Measurements from ENCODE around the gene SHISAL1. TPM values are rescaled to one million over a fixed set of nuclear protein-coding genes. Genes with fewer than 3 reads are reported as not detected.

The SHISAL1 gene
- total RNA-seq: not detected

- CTCF ChIA-PET: interaction anchor here (0.6 kb wide), 1 partner anchor 339 kb away, joined by 3 read pairs; no protein-coding TSS in a partner anchor
- POLR2A ChIA-PET: no interaction called here
Measured at GRCh38 chr22:44312766-44313165, at the start of gene SHISAL1. Gene SHISAL1, minus strand, starts transcription at chr22:44312951. Its CDS starts 12,006 bp downstream, at chr22:44300945.

- POLR2A ChIA-PET: no interaction called here
- CTCF ChIA-PET: no interaction called here
Measured at GRCh38 chr22:44361391-44362126, 48.8 kb upstream of the SHISAL1 start.

- POLR2A ChIA-PET: no interaction called here
- CTCF ChIA-PET: interaction anchor here (0.5 kb wide), 1 partner anchor 200 kb away, joined by 3 read pairs; no protein-coding TSS in a partner anchor
Measured at GRCh38 chr22:44360668-44361381, 48.1 kb upstream of the SHISAL1 start.

- POLR2A ChIA-PET: no interaction called here
- CTCF ChIA-PET: interaction anchor here (0.5 kb wide), 1 partner anchor 199 kb away, joined by 3 read pairs; no protein-coding TSS in a partner anchor
Measured at GRCh38 chr22:44360306-44360667, 47.5 kb upstream of the SHISAL1 start.

- ChIA-PET CTCF (no interaction called here), POLR2A (no interaction called here)
Measured at GRCh38 chr22:44359496-44360110, 46.9 kb upstream of the SHISAL1 start.

- POLR2A ChIA-PET: no interaction called here
- CTCF ChIA-PET: no interaction called here
Measured at GRCh38 chr22:44358709-44359440, 46.1 kb upstream of the SHISAL1 start.

GRCh38 chr22:44357966-44358465 is 45.3 kb upstream of the SHISAL1 start:
- ChIA-PET CTCF (no interaction called here), POLR2A (no interaction called here)

- POLR2A ChIA-PET: no interaction called here
- CTCF ChIA-PET: no interaction called here
Measured at GRCh38 chr22:44357296-44357965, 44.7 kb upstream of the SHISAL1 start.

GRCh38 chr22:44355716-44356070 is 42.9 kb upstream of the SHISAL1 start:
- CTCF ChIA-PET: no interaction called here
- POLR2A ChIA-PET: no interaction called here

GRCh38 chr22:44354288-44354687 is 41.5 kb upstream of the SHISAL1 start:
- ChIA-PET CTCF (interaction anchor here (0.7 kb wide), 1 partner anchor 160 kb away, joined by 3 read pairs; no protein-coding TSS in a partner anchor), POLR2A (no interaction called here)

- CTCF ChIA-PET: no interaction called here
Measured at GRCh38 chr22:44353041-44353440, 40.3 kb upstream of the SHISAL1 start.

GRCh38 chr22:44352378-44353035 is 39.8 kb upstream of the SHISAL1 start:
- CTCF ChIA-PET: no interaction called here

More at GRCh38 chr22:44353041-44353440, 40.3 kb upstream of the SHISAL1 start:
- POLR2A ChIA-PET: no interaction called here

GRCh38 chr22:44351685-44352377 is 39.1 kb upstream of the SHISAL1 start:
- CTCF ChIA-PET: no interaction called here
- POLR2A ChIA-PET: no interaction called here

More at GRCh38 chr22:44352378-44353035, 39.8 kb upstream of the SHISAL1 start:
- POLR2A ChIA-PET: no interaction called here

GRCh38 chr22:44351037-44351436 is 38.3 kb upstream of the SHISAL1 start:
- ChIA-PET POLR2A (no interaction called here), CTCF (no interaction called here)

GRCh38 chr22:44349594-44349993 is 36.8 kb upstream of the SHISAL1 start:
- POLR2A ChIA-PET: no interaction called here
- CTCF ChIA-PET: no interaction called here

GRCh38 chr22:44348971-44349560 is 36.3 kb upstream of the SHISAL1 start:
- ChIA-PET POLR2A (no interaction called here), CTCF (no interaction called here)

- ChIA-PET POLR2A (no interaction called here), CTCF (no interaction called here)
Measured at GRCh38 chr22:44347549-44347948, 34.8 kb upstream of the SHISAL1 start.

GRCh38 chr22:44347080-44347479 is 34.3 kb upstream of the SHISAL1 start:
- CTCF ChIA-PET: no interaction called here
- POLR2A ChIA-PET: no interaction called here

Measured in activated CD8-positive, alpha-beta memory T cell treated with anti-CD3 and anti-CD28 coated beads for 36 hours (primary cell).